HCT116 (cell line): ENCODE measurements around the gene MS4A4E. TPM values are rescaled to one million over a fixed set of nuclear protein-coding genes. Genes with fewer than 3 reads are reported as not detected.

Experiments
- ATAC-seq: fragments of 200-7000 bp; cut with Tn5 transposase; 2 replicates; pipeline ENCODE4 v1.9.1; 2020; ENCODE audit warnings: mild to moderate bottlenecking, moderate library complexity
- BruUV-seq: library from RNA; stranded (reverse); fragments of 400-500 nt; replicated peaks from 2 replicates; lab custom pipeline; 2021; lab: Mats Ljungman, UMichigan
- CTCF ChIA-PET: fragments of 300-600 bp; sonication (Branson Sonifier 250); formaldehyde crosslinking; loops from one replicate; lab custom pipeline; 2021; ENCODE audit warnings: antibody characterized with exemption; lab: Charles Lee
- POLR2A ChIA-PET: fragments of 300-600, 350-600 bp; sonication (Branson Sonifier 250); formaldehyde crosslinking; loops from one replicate; lab custom pipeline; 2021; ENCODE audit warnings: antibody characterized with exemption; lab: Charles Lee
- RAD21 ChIA-PET, 2 experiments: fragments of 300-600 bp; sonication (Branson Sonifier 250); formaldehyde crosslinking; loops; one replicate each; lab custom pipeline; 2023; ENCODE audit warnings: low total read pairs in 2 of 2; ENCODE audit not compliant: uncharacterized antibody in 2 of 2, unreplicated experiment in 2 of 2, low non-redundant PET in 1 of 2; lab: Charles Lee
- DNase-seq: peaks from one replicate; pipeline ENCODE4 v3.0.0-alpha.2; 2010; ENCODE audit warnings: low read depth, low spot score
- H2AFZ ChIP-seq: fragments of 200-600 bp; shearing (Covaris generic), sonication (generic); 2 replicates; pipeline ENCODE4 v1.6.1; 2017; ENCODE audit warnings: low read depth, mixed run types, mixed read lengths, antibody characterized with exemption, low read length; ENCODE audit not compliant: poor library complexity, severe bottlenecking
- H3K27ac ChIP-seq: 2 replicates; pipeline ENCODE4 v1.5.1; 2012; ENCODE audit warnings: low read depth, low read length
- H3K27me3 ChIP-seq: fragments of 200-600 bp; sonication (generic); 2 replicates; pipeline ENCODE4 v1.6.1; 2016; ENCODE audit warnings: mixed run types, low read length, mixed read lengths; ENCODE audit not compliant: insufficient read depth
- H3K36me3 ChIP-seq, 2 experiments: fragments of 200-500 bp in 1 of 2; fragments of 200-600 bp in 1 of 2; sonication (Bioruptor generic) in 1 of 2; sonication (generic) in 1 of 2; 2 replicates each; pipeline versions ENCODE4 v1.5.1 to v1.6.1; 2014 to 2016; ENCODE audit warnings: low read length in 2 of 2, inconsistent platforms in 1 of 2, mixed read lengths in 1 of 2, mixed run types in 1 of 2; ENCODE audit not compliant: insufficient read depth in 2 of 2, control insufficient read depth in 1 of 2
- H3K4me1 ChIP-seq, 2 experiments: fragments of 200-600 bp in 1 of 2; sonication (generic) in 1 of 2; 2 replicates each; pipeline versions ENCODE4 v1.5.1 to v1.6.1; 2012 to 2017; ENCODE audit warnings: low read length in 2 of 2, inconsistent platforms in 1 of 2, mild to moderate bottlenecking in 1 of 2, mixed read lengths in 1 of 2, mixed run types in 1 of 2, moderate library complexity in 1 of 2; ENCODE audit not compliant: insufficient read depth in 2 of 2, control insufficient read depth in 1 of 2
- H3K4me2 ChIP-seq: fragments of 200-600 bp; sonication (generic); 2 replicates; pipeline ENCODE4 v1.6.1; 2017; ENCODE audit warnings: mixed run types, low read length, mixed read lengths
- H3K4me3 ChIP-seq, 2 experiments: fragments of 200-600 bp in 1 of 2; sonication (generic) in 1 of 2; replicated peaks in 1 of 2; 2 replicates each; pipeline ENCODE4 v1.5.1; 2011 to 2016; ENCODE audit warnings: low read length in 2 of 2, control low read depth in 1 of 2, low read depth in 1 of 2, mild to moderate bottlenecking in 1 of 2, mixed read lengths in 1 of 2, mixed run types in 1 of 2
- H3K79me2 ChIP-seq: fragments of 200-600 bp; sonication (generic); 2 replicates; pipeline ENCODE4 v1.6.1; 2017; ENCODE audit warnings: mild to moderate bottlenecking, mixed run types, low read length, moderate library complexity, mixed read lengths; ENCODE audit not compliant: insufficient read depth
- H3K9ac ChIP-seq: fragments of 200-600 bp; sonication (generic); 2 replicates; pipeline ENCODE4 v1.6.1; 2016; ENCODE audit warnings: low read length, mixed read lengths
- H3K9me2 ChIP-seq: fragments of 200-600 bp; sonication (generic), shearing (Covaris generic); 2 replicates; pipeline ENCODE4 v1.6.1; 2017; ENCODE audit warnings: mixed run types, mild to moderate bottlenecking, moderate library complexity; ENCODE audit not compliant: insufficient read depth
- H3K9me3 ChIP-seq, 2 experiments: fragments of 200-500 bp in 1 of 2; fragments of 200-600 bp in 1 of 2; sonication (Bioruptor generic) in 1 of 2; sonication (generic) in 1 of 2; 2 replicates each; pipeline ENCODE4 v1.6.1; 2014 to 2017; ENCODE audit warnings: low read length in 2 of 2, mixed read lengths in 2 of 2, inconsistent platforms in 1 of 2, low read depth in 1 of 2, mild to moderate bottlenecking in 1 of 2, mixed run types in 1 of 2, moderate library complexity in 1 of 2; ENCODE audit not compliant: control insufficient read depth in 1 of 2, insufficient read depth in 1 of 2
- H4K20me1 ChIP-seq: fragments of 200-600 bp; sonication (generic), shearing (Covaris generic); 2 replicates; pipeline ENCODE4 v1.6.1; 2017; ENCODE audit warnings: mixed run types, mild to moderate bottlenecking, moderate library complexity; ENCODE audit not compliant: insufficient read depth
- CEBPB ChIP-seq: IDR thresholded peaks from 2 replicates; pipeline ENCODE4 v1.6.1; 2012; ENCODE audit warnings: low read depth
- ELF1 ChIP-seq: IDR thresholded peaks from 2 replicates; pipeline ENCODE4 v1.6.1; 2012; ENCODE audit warnings: low read depth, borderline replicate concordance
- EZH2 ChIP-seq: fragments of 200-600 bp; sonication (generic); IDR thresholded peaks from 2 replicates; pipeline ENCODE4 v1.6.1; 2017; ENCODE audit warnings: antibody characterized with exemption, mixed run types
- REST ChIP-seq: IDR thresholded peaks from 2 replicates; pipeline ENCODE4 v1.6.1; 2012; ENCODE audit warnings: low read depth
- SP1 ChIP-seq: IDR thresholded peaks from 2 replicates; pipeline ENCODE4 v1.6.1; 2012; ENCODE audit warnings: low read depth
- SRF ChIP-seq: IDR thresholded peaks from 2 replicates; pipeline ENCODE4 v1.6.1; 2012; ENCODE audit warnings: low read depth
- TCF7L2 ChIP-seq: IDR thresholded peaks from 2 replicates; pipeline ENCODE4 v1.7.0; 2011; ENCODE audit warnings: borderline replicate concordance, inconsistent platforms; ENCODE audit not compliant: insufficient read depth, insufficient read length; ENCODE audit errors: extremely low read depth
- ZBTB33 ChIP-seq: IDR thresholded peaks from 2 replicates; pipeline ENCODE4 v1.6.1; 2011; ENCODE audit warnings: mild to moderate bottlenecking, low read length, moderate library complexity; ENCODE audit not compliant: insufficient replicate concordance; ENCODE audit errors: extremely low read depth
- ZFX ChIP-seq: fragments of 450-650 bp; IDR thresholded peaks from 2 replicates; pipeline ENCODE4 v1.6.1; 2017
- intact Hi-C: fragments of 100-400 bp; cut with micrococcal nuclease; formaldehyde crosslinking; loops from 2 replicates; pipeline ENCODE4 v1.10.0; 2022
- total RNA-seq: library from RNA; stranded (reverse); gene quantifications from one replicate; pipeline ENCODE4 v1.2.1, GENCODE V29; 2021; ENCODE audit not compliant: unreplicated experiment
- TF ChIP-seq, protein P1 (sequence below): IDR thresholded peaks from 2 replicates; pipeline ENCODE4 v1.6.1; 2012
- TF ChIP-seq, protein P2 (sequence below), 3 experiments: fragments of 200-600 bp in 1 of 3; sonication (generic) in 1 of 3; IDR thresholded peaks in 2 of 3; conservative IDR thresholded peaks in 1 of 3; 2 replicates each; pipeline ENCODE4 v1.5.1; 2012 to 2017; ENCODE audit warnings: low read depth in 2 of 3, low read length in 2 of 3, antibody characterized with exemption in 1 of 3, borderline replicate concordance in 1 of 3, control low read depth in 1 of 3, mild to moderate bottlenecking in 1 of 3, mixed read lengths in 1 of 3, mixed run types in 1 of 3, moderate library complexity in 1 of 3; ENCODE audit not compliant: insufficient read depth in 1 of 3

Gene MS4A4E
- total RNA-seq, 1 experiment from 2014 or later: not detected

- TF ChIP-seq ZBTB33: no peak
- TF ChIP-seq ZFX: no peak
Measured at GRCh38 chr11:60159284-60159683, 83.7 kb downstream of the MS4A4E start (continued).

- DNase-seq (no peak), ATAC-seq (no peak)
- Histone ChIP-seq H3K36me3 (no peaks in the 10 kb centered on the region), H3K79me2 (no peaks in the 10 kb centered on the region), H3K4me3 (no peak overlapping the region), H3K9me3 (no peaks in the 10 kb centered on the region), H3K27me3 (no peaks in the 10 kb centered on the region), H3K27ac (no peak overlapping the region), H3K4me2 (no peak overlapping the region), H4K20me1 (no peaks in the 10 kb centered on the region), H3K4me1 (no peaks in the 10 kb centered on the region), H2AFZ (no peak overlapping the region), H3K9me2 (no peaks in the 10 kb centered on the region), H3K9ac (no peak overlapping the region)
- POLR2A ChIA-PET: no interaction called here
- CTCF ChIA-PET: no interaction called here
- no TSS peak for BruUV-seq
- intact Hi-C loops: no loop called here
- RAD21 ChIA-PET: no interaction called here
- TF ChIP-seq CEBPB: no peak
Measured at GRCh38 chr11:60158636-60159035, 84.3 kb downstream of the MS4A4E start.

GRCh38 chr11:60155931-60156330 is 87.0 kb downstream of the MS4A4E start:
- CTCF ChIA-PET: no interaction called here
- Histone ChIP-seq H3K4me3 (no peak overlapping the region), H3K4me2 (no peak overlapping the region), H3K9me3 (no peaks in the 10 kb centered on the region), H2AFZ (no peak overlapping the region), H3K36me3 (no peaks in the 10 kb centered on the region), H3K9me2 (no peaks in the 10 kb centered on the region), H4K20me1 (no peaks in the 10 kb centered on the region), H3K27ac (no peak overlapping the region), H3K79me2 (no peaks in the 10 kb centered on the region), H3K27me3 (no peaks in the 10 kb centered on the region), H3K4me1 (no peaks in the 10 kb centered on the region), H3K9ac (no peak overlapping the region)
- RAD21 ChIA-PET: no interaction called here
- intact Hi-C loops: no loop called here
- no peak for DNase-seq
- POLR2A ChIA-PET: no interaction called here
- no peak for ATAC-seq
- BruUV-seq: no TSS peak
- TF ChIP-seq ELF1 (no peak), REST (no peak), EZH2 (no peak), SRF (no peak), TCF7L2 (no peak), SP1 (no peak)
- TF ChIP-seq, protein P1, sequence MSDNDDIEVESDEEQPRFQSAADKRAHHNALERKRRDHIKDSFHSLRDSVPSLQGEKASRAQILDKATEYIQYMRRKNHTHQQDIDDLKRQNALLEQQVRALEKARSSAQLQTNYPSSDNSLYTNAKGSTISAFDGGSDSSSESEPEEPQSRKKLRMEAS: no peak
- TF ChIP-seq, protein P2, sequence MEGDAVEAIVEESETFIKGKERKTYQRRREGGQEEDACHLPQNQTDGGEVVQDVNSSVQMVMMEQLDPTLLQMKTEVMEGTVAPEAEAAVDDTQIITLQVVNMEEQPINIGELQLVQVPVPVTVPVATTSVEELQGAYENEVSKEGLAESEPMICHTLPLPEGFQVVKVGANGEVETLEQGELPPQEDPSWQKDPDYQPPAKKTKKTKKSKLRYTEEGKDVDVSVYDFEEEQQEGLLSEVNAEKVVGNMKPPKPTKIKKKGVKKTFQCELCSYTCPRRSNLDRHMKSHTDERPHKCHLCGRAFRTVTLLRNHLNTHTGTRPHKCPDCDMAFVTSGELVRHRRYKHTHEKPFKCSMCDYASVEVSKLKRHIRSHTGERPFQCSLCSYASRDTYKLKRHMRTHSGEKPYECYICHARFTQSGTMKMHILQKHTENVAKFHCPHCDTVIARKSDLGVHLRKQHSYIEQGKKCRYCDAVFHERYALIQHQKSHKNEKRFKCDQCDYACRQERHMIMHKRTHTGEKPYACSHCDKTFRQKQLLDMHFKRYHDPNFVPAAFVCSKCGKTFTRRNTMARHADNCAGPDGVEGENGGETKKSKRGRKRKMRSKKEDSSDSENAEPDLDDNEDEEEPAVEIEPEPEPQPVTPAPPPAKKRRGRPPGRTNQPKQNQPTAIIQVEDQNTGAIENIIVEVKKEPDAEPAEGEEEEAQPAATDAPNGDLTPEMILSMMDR (IDR thresholded peaks at IDR 0.05 in 2 of 3, conservative IDR thresholded peaks at IDR 0.05 in 1 of 3; ENCODE audit: borderline replicate concordance in 1 of 3, insufficient read depth in 1 of 3, low read depth in 2 of 3, low read length in 2 of 3): no peak
